Fibroblast of lung (primary cell): ENCODE measurements around the gene WDR53.

ENCODE experiments used
- CTCF ChIP-seq, 2 donors: IDR thresholded peaks in 1 of 2; conservative IDR thresholded peaks in 1 of 2; 1 replicate in 1 of 2; 2 replicates in 1 of 2; pipeline ENCODE4 v1.5.1; 2011 to 2012; ENCODE audit warnings: low read length in 2 of 2, control low read depth in 1 of 2, inconsistent platforms in 1 of 2, low read depth in 1 of 2, mild to moderate bottlenecking in 1 of 2
- EZH2 ChIP-seq: IDR thresholded peaks from 2 replicates; pipeline ENCODE4 v1.5.1; 2012; ENCODE audit warnings: low read length, control low read depth, mild to moderate bottlenecking; ENCODE audit errors: missing control alignments

GRCh38 chr3:196537319-196537984 is 30.9 kb downstream of the WDR53 start:
- TF ChIP-seq EZH2 (no peak), CTCF (conservative IDR thresholded peaks at IDR 0.05 in 1 of 2, IDR thresholded peaks at IDR 0.05 in 1 of 2; ENCODE audit: low read depth in 1 of 2, low read length in 2 of 2) (peak; percentile 57 to 65)
